Measurements from ENCODE around the gene LIPC.

Gene LIPC

GRCh38 chr15:58475573-58476524 is 44.1 kb downstream of the LIPC start:
- DNase-seq (ENCODE audit: low read depth in 2 of 2) = no peak

GRCh38 chr15:58476525-58477162 is 44.9 kb downstream of the LIPC start:
- DNase-seq (ENCODE audit: low read depth in 2 of 2) = no peak

GRCh38 chr15:58477170-58477569 is 45.4 kb downstream of the LIPC start:
- no peak for DNase-seq (ENCODE audit: low read depth in 2 of 2)

- no peak for DNase-seq (ENCODE audit: low read depth in 2 of 2)
These were observed 46.2 kb downstream of the LIPC start for GRCh38 chr15:58478035-58478434.

- DNase-seq (ENCODE audit: low read depth in 2 of 2) = no peak
These were observed 46.8 kb downstream of the LIPC start for GRCh38 chr15:58478579-58478978.

GRCh38 chr15:58479941-58480340 is 48.1 kb downstream of the LIPC start:
- DNase-seq (ENCODE audit: low read depth in 2 of 2) = peak in 1 of 2 experiments; percentile 26

GRCh38 chr15:58483376-58483775 is 51.6 kb downstream of the LIPC start:
- no peak for DNase-seq (ENCODE audit: low read depth in 2 of 2)

- no peak for DNase-seq (ENCODE audit: low read depth in 2 of 2)
These were observed 53.2 kb downstream of the LIPC start for GRCh38 chr15:58484791-58485600.

GRCh38 chr15:58486062-58486461 is 54.3 kb downstream of the LIPC start:
- DNase-seq (ENCODE audit: low read depth in 2 of 2) = no peak

- no peak for DNase-seq (ENCODE audit: low read depth in 2 of 2)
These were observed 54.8 kb downstream of the LIPC start for GRCh38 chr15:58486564-58486963.

- DNase-seq (ENCODE audit: low read depth in 2 of 2) = no peak
These were observed 55.4 kb downstream of the LIPC start for GRCh38 chr15:58487041-58487723.

GRCh38 chr15:58487724-58488120 is 55.9 kb downstream of the LIPC start:
- no peak for DNase-seq (ENCODE audit: low read depth in 2 of 2)

- no peak for DNase-seq (ENCODE audit: low read depth in 2 of 2)
These were observed 57.7 kb downstream of the LIPC start for GRCh38 chr15:58489289-58490085.

GRCh38 chr15:58490086-58490887 is 58.5 kb downstream of the LIPC start:
- DNase-seq (ENCODE audit: low read depth in 2 of 2) = no peak

GRCh38 chr15:58490888-58491473 is 59.2 kb downstream of the LIPC start:
- DNase-seq (ENCODE audit: low read depth in 2 of 2) = no peak

- DNase-seq (ENCODE audit: low read depth in 2 of 2) = no peak
These were observed 59.9 kb downstream of the LIPC start for GRCh38 chr15:58491499-58492202.

- no peak for DNase-seq (ENCODE audit: low read depth in 2 of 2)
These were observed 61.0 kb downstream of the LIPC start for GRCh38 chr15:58492661-58493397.

GRCh38 chr15:58494567-58494966 is 62.8 kb downstream of the LIPC start:
- DNase-seq (ENCODE audit: low read depth in 2 of 2) = no peak

All from fibroblast of skin of left biceps (primary cell).